ENCODE data around the gene CFAP119. TPM values are rescaled to one million over a fixed set of nuclear protein-coding genes. Genes with fewer than 3 reads are reported as not detected.

Gene CFAP119
- total and polyA plus RNA-seq, 7 experiments from 2014 or later, result 0.41 to 5.9 (median 2.8) TPM

GRCh38 chr16:30786936-30787612 lies 25.2 kb upstream of the CFAP119 start, which contains the start of gene ZNF629:
Gene ZNF629, minus strand, starts transcription at chr16:30787205. Its CDS starts 2,723 bp downstream, at chr16:30784482.
- peaks cover 0 to 2% (median 0%) of the 10 kb centered on the region in 11 donors for H3K9me3 Mint-ChIP-seq
- peaks cover 0 to 11% (median 4%) of the 10 kb centered on the region in 5 donors for H3K36me3 Mint-ChIP-seq
- Histone ChIP-seq H3K4me1 (ENCODE audit: control insufficient read depth in 2 of 2, insufficient read depth in 2 of 2, low read length in 2 of 2) (peaks cover 7% of the 10 kb centered on the region in 2 donors), H3K36me3 (ENCODE audit: control insufficient read depth in 2 of 3, insufficient read depth in 3 of 3, low read length in 3 of 3) (peaks cover 0 to 23% (median 0%) of the 10 kb centered on the region in 3 experiments), H3K9me3 (ENCODE audit: control insufficient read depth in 2 of 3, low read length in 3 of 3) (no peaks in the 10 kb centered on the region), H3K27me3 (ENCODE audit: control insufficient read depth in 2 of 2, insufficient read depth in 2 of 2, low read length in 2 of 2) (peaks cover 0 to 7% of the 10 kb centered on the region in 2 donors), H3K27ac (ENCODE audit: low read depth, low read length) (peak within 1 kb of the TSS; percentile 68), H3K4me3 (ENCODE audit: low read length) (peak within 1 kb of the TSS; percentile 60)
- H3K27ac Mint-ChIP-seq, result peak within 1 kb of the TSS in 8 of 9 donors; percentile 8 to 85 (median 50)
- intact Hi-C loops (cut with micrococcal nuclease), result loop anchor here in 1 of 2 donors (1.0 to 2.0 kb wide), 4 partner anchors 18 to 88 kb away; partner anchors contain the start of genes CFAP119, PHKG2 and RNF40
- ChIA-PET CTCF (interaction anchor here (0.7 kb wide), 1 partner anchor 18 kb away, joined by 3 read pairs; no protein-coding TSS in a partner anchor), POLR2A (interaction anchor here (0.7 to 1.3 kb wide), 5 partner anchors 16 to 814 kb away, joined by 3 to 15 read pairs (median 3); no protein-coding TSS in a partner anchor)
- DNase-seq, result peak in 5 of 9 donors; percentile 32 to 42 (median 33)
- peaks cover 0 to 43% (median 0%) of the 10 kb centered on the region in 5 donors for H3K27me3 Mint-ChIP-seq
- ATAC-seq, result peak; percentile 70
- H3K4me1 Mint-ChIP-seq, result peaks cover 0 to 25% (median 22%) of the 10 kb centered on the region in 7 donors
- H3K4me3 Mint-ChIP-seq, result peak within 1 kb of the TSS; percentile 74 to 94 (median 88)

- Histone ChIP-seq H3K36me3 (ENCODE audit: control insufficient read depth in 2 of 3, insufficient read depth in 3 of 3, low read length in 3 of 3) (peaks cover 0 to 28% (median 0%) of the 10 kb centered on the region in 3 experiments), H3K4me3 (ENCODE audit: low read length) (no peak overlapping the region), H3K9me3 (ENCODE audit: control insufficient read depth in 2 of 3, low read length in 3 of 3) (no peaks in the 10 kb centered on the region), H3K4me1 (ENCODE audit: control insufficient read depth in 2 of 2, insufficient read depth in 2 of 2, low read length in 2 of 2) (peaks cover 7% of the 10 kb centered on the region in 2 donors), H3K27me3 (ENCODE audit: control insufficient read depth in 2 of 2, insufficient read depth in 2 of 2, low read length in 2 of 2) (peaks cover 0 to 7% of the 10 kb centered on the region in 2 donors), H3K27ac (ENCODE audit: low read depth, low read length) (peak overlapping the region; percentile 68)
- Mint-ChIP-seq H3K27ac (peak overlapping the region in 5 of 9 donors; percentile 8 to 62 (median 44)), H3K4me3 (peak overlapping the region; percentile 60 to 94 (median 82)), H3K4me1 (peaks cover 0 to 25% (median 22%) of the 10 kb centered on the region in 7 donors), H3K27me3 (peaks cover 0 to 43% (median 0%) of the 10 kb centered on the region in 5 donors), H3K36me3 (peaks cover 0 to 11% (median 4%) of the 10 kb centered on the region in 5 donors), H3K9me3 (peaks cover 0 to 2% (median 0%) of the 10 kb centered on the region in 11 donors)
- DNase-seq (no peak), ATAC-seq (peak; percentile 55)
- ChIA-PET CTCF (interaction anchor here (1.7 kb wide), 1 partner anchor 20 kb away, joined by 5 read pairs; no protein-coding TSS in a partner anchor), POLR2A (interaction anchor here (0.6 to 1.3 kb wide), 9 partner anchors 17 to 1850 kb away, joined by 3 to 15 read pairs (median 3); no protein-coding TSS in a partner anchor)
- intact Hi-C loops (cut with micrococcal nuclease), result loop anchor here in 1 of 2 donors (1.0 to 2.0 kb wide), 2 partner anchors 24 to 38 kb away; partner anchors contain the start of genes CFAP119, PHKG2 and RNF40
Measured at GRCh38 chr16:30786115-30786935, 24.5 kb upstream of the CFAP119 start.

GRCh38 chr16:30785126-30786106 lies 23.6 kb upstream of the CFAP119 start:
- POLR2A ChIA-PET, result interaction anchor here (0.6 to 1.0 kb wide), 5 partner anchors 16 to 1849 kb away, joined by 3 to 4 read pairs (median 3); no protein-coding TSS in a partner anchor
- intact Hi-C loops (cut with micrococcal nuclease), result loop anchor here in 1 of 2 donors (1.0 to 2.0 kb wide), 2 partner anchors 23 to 37 kb away; partner anchors contain the start of genes CFAP119, PHKG2 and RNF40
- Mint-ChIP-seq H3K4me1 (peaks cover 0 to 25% (median 22%) of the 10 kb centered on the region in 7 donors), H3K9me3 (peaks cover 0 to 2% (median 0%) of the 10 kb centered on the region in 11 donors), H3K4me3 (peak overlapping the region; percentile 60 to 94 (median 82)), H3K27me3 (peaks cover 0 to 42% (median 0%) of the 10 kb centered on the region in 5 donors), H3K36me3 (peaks cover 0 to 11% (median 4%) of the 10 kb centered on the region in 5 donors), H3K27ac (peak overlapping the region in 7 of 9 donors; percentile 8 to 66 (median 44))
- Histone ChIP-seq H3K27ac (ENCODE audit: low read depth, low read length) (no peak overlapping the region), H3K4me3 (ENCODE audit: low read length) (no peak overlapping the region), H3K4me1 (ENCODE audit: control insufficient read depth in 2 of 2, insufficient read depth in 2 of 2, low read length in 2 of 2) (peaks cover 7% of the 10 kb centered on the region in 2 donors), H3K9me3 (ENCODE audit: control insufficient read depth in 2 of 3, low read length in 3 of 3) (no peaks in the 10 kb centered on the region), H3K27me3 (ENCODE audit: control insufficient read depth in 2 of 2, insufficient read depth in 2 of 2, low read length in 2 of 2) (peaks cover 0 to 7% of the 10 kb centered on the region in 2 donors), H3K36me3 (ENCODE audit: control insufficient read depth in 2 of 3, insufficient read depth in 3 of 3, low read length in 3 of 3) (peaks cover 0 to 28% (median 0%) of the 10 kb centered on the region in 3 experiments)
- no peak for ATAC-seq
- DNase-seq, result no peak
- CTCF ChIA-PET, result interaction anchor here (1.7 kb wide), 1 partner anchor 21 kb away, joined by 5 read pairs; no protein-coding TSS in a partner anchor

- Mint-ChIP-seq H3K36me3 (peaks cover 0 to 11% (median 4%) of the 10 kb centered on the region in 5 donors), H3K27me3 (peaks cover 0 to 42% (median 0%) of the 10 kb centered on the region in 5 donors), H3K27ac (no peak overlapping the region), H3K4me3 (no peak overlapping the region), H3K4me1 (peaks cover 0 to 25% (median 22%) of the 10 kb centered on the region in 7 donors), H3K9me3 (peaks cover 0 to 2% (median 0%) of the 10 kb centered on the region in 11 donors)
- Histone ChIP-seq H3K27me3 (ENCODE audit: control insufficient read depth in 2 of 2, insufficient read depth in 2 of 2, low read length in 2 of 2) (peaks cover 0 to 7% of the 10 kb centered on the region in 2 donors), H3K4me1 (ENCODE audit: control insufficient read depth in 2 of 2, insufficient read depth in 2 of 2, low read length in 2 of 2) (peaks cover 7% of the 10 kb centered on the region in 2 donors), H3K4me3 (ENCODE audit: low read length) (no peak overlapping the region), H3K27ac (ENCODE audit: low read depth, low read length) (no peak overlapping the region), H3K9me3 (ENCODE audit: control insufficient read depth in 2 of 3, low read length in 3 of 3) (no peaks in the 10 kb centered on the region), H3K36me3 (ENCODE audit: control insufficient read depth in 2 of 3, insufficient read depth in 3 of 3, low read length in 3 of 3) (peaks cover 0 to 28% (median 0%) of the 10 kb centered on the region in 3 experiments)
- ATAC-seq (no peak), DNase-seq (no peak)
- ChIA-PET CTCF (no interaction called here), POLR2A (interaction anchor here (1.1 kb wide), 1 partner anchor 9 kb away, joined by 4 read pairs; no protein-coding TSS in a partner anchor)
- intact Hi-C loops (cut with micrococcal nuclease), result no loop called here
Measured at GRCh38 chr16:30784215-30784614, 22.4 kb upstream of the CFAP119 start.

GRCh38 chr16:30783280-30784109 lies 21.6 kb upstream of the CFAP119 start:
- H3K36me3 Mint-ChIP-seq, result peaks cover 0 to 11% (median 4%) of the 10 kb centered on the region in 5 donors
- ChIA-PET POLR2A (interaction anchor here (1.1 to 1.3 kb wide), 2 partner anchors 8 to 22 kb away, joined by 3 to 4 read pairs; no protein-coding TSS in a partner anchor), CTCF (interaction anchor here (1.0 kb wide), 1 partner anchor 13 kb away, joined by 3 read pairs; no protein-coding TSS in a partner anchor)
- peaks cover 0 to 25% (median 22%) of the 10 kb centered on the region in 7 donors for H3K4me1 Mint-ChIP-seq
- H3K4me3 Mint-ChIP-seq, result no peak overlapping the region
- H3K4me3 ChIP-seq (ENCODE audit: low read length), result no peak overlapping the region
- peaks cover 0 to 28% (median 0%) of the 10 kb centered on the region in 3 experiments for H3K36me3 ChIP-seq (ENCODE audit: control insufficient read depth in 2 of 3, insufficient read depth in 3 of 3, low read length in 3 of 3)
- H3K27me3 ChIP-seq (ENCODE audit: control insufficient read depth in 2 of 2, insufficient read depth in 2 of 2, low read length in 2 of 2), result peaks cover 0 to 7% of the 10 kb centered on the region in 2 donors
- DNase-seq (no peak), ATAC-seq (no peak)
- H3K27me3 Mint-ChIP-seq, result peaks cover 0 to 35% (median 0%) of the 10 kb centered on the region in 5 donors
- H3K9me3 Mint-ChIP-seq, result peaks cover 0 to 2% (median 0%) of the 10 kb centered on the region in 11 donors
- H3K4me1 ChIP-seq (ENCODE audit: control insufficient read depth in 2 of 2, insufficient read depth in 2 of 2, low read length in 2 of 2), result peaks cover 7% of the 10 kb centered on the region in 2 donors
- no peak overlapping the region for H3K27ac Mint-ChIP-seq
- intact Hi-C loops (cut with micrococcal nuclease), result no loop called here
- H3K9me3 ChIP-seq (ENCODE audit: control insufficient read depth in 2 of 3, low read length in 3 of 3), result no peaks in the 10 kb centered on the region
- H3K27ac ChIP-seq (ENCODE audit: low read depth, low read length), result no peak overlapping the region
